ENCODE measurements around the gene HRH3. TPM values are rescaled to one million over a fixed set of nuclear protein-coding genes. Genes with fewer than 3 reads are reported as not detected.

HRH3 gene
- total RNA-seq, 1 experiment from 2014 or later, result 1.8 TPM

DNA sequence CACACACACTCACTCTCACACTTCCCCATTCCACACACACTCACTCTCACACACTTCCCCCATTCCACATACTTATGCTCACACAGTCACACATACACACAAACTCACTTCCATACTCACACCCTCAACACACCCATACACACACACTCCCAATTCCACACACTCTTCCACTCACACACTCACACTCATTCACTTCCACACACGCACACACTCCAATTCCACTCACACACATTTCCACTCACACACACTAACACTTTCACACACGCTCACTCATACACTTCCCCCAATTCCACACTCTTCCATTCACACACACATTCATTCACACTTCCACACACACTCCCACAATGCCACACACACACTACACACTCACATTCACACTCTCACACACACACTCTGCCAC lies 10.2 kb upstream of the HRH3 start:
- Mint-ChIP-seq H3K9me3 (peaks cover 0 to 3% of the 10 kb centered on the region in 2 experiments; a peak in 2 of 5 replicates), H3K27ac (no peak overlapping the region)
- no peaks in the 10 kb centered on the region for H3K79me2 ChIP-seq (ENCODE audit: insufficient read depth, low read length)

More for the DNA sequence above, 10.2 kb upstream of the HRH3 start:
- TF ChIP-seq CTCF (conservative IDR thresholded peaks at IDR 0.05), result no peak
- H3K9me3 ChIP-seq (ENCODE audit: control insufficient read depth, low read depth, low read length), result no peaks in the 10 kb centered on the region
- H3K79me1 ChIP-seq (ENCODE audit: insufficient read depth, low read depth, low read length, poor library complexity, severe bottlenecking), result no peaks in the 10 kb centered on the region
- Mint-ChIP-seq H3K36me3 (ENCODE audit: insufficient read depth in 1 of 3, low read depth in 3 of 3) (no peaks in the 10 kb centered on the region), H3K4me3 (no peak overlapping the region), H3K4me1 (peaks cover 2% of the 10 kb centered on the region in 2 experiments; a peak in 2 of 4 replicates), H3K27me3 (ENCODE audit: low read depth) (peaks cover 25% of the 10 kb centered on the region)
- no peak overlapping the region for H2AK5ac ChIP-seq (ENCODE audit: insufficient read length, low read length)
- H3K4me2 ChIP-seq (ENCODE audit: insufficient read depth, insufficient read length, low read length), result no peak overlapping the region
- H3K27ac ChIP-seq (ENCODE audit: insufficient read length, low read depth, low read length), result no peak overlapping the region
- H2BK5ac ChIP-seq (ENCODE audit: insufficient read length, low read length), result no peak overlapping the region
- no peak overlapping the region for H3K9ac ChIP-seq (ENCODE audit: extremely low read depth, insufficient read length, low read length)
- H3K56ac ChIP-seq (ENCODE audit: insufficient read length, low read depth, low read length), result no peak overlapping the region
- no peak overlapping the region for H4K8ac ChIP-seq (replicated peaks; ENCODE audit: insufficient read length, low read depth, low read length)
- no peak overlapping the region for H2BK15ac ChIP-seq (ENCODE audit: low read depth, low read length)
- no peaks in the 10 kb centered on the region; the same call in 1 of the 2 replicates for H3K4me1 ChIP-seq (ENCODE audit: insufficient read depth, low read length)
- H3K14ac ChIP-seq (ENCODE audit: insufficient read depth, low read length), result no peak overlapping the region
- no peak overlapping the region for H2BK12ac ChIP-seq (ENCODE audit: insufficient read length, low read depth, low read length)
- no peak overlapping the region for H2AFZ ChIP-seq (ENCODE audit: low read length)
- H2BK20ac ChIP-seq (ENCODE audit: low read depth, low read length, poor library complexity, severe bottlenecking), result no peak overlapping the region
- H4K91ac ChIP-seq (ENCODE audit: insufficient read length, low read depth, low read length), result no peak overlapping the region
- H3K23me2 ChIP-seq (ENCODE audit: insufficient read length, low read depth, low read length, poor library complexity, severe bottlenecking), result no peaks in the 10 kb centered on the region
- no peak for DNase-seq
- no peak overlapping the region for H3K18ac ChIP-seq (ENCODE audit: insufficient read length, low read depth, low read length)
- no peak overlapping the region for H4K5ac ChIP-seq (ENCODE audit: insufficient read length, low read depth, low read length)
- 100% methylated on average over 2 of the region's 2 CpGs for WGBS (ENCODE audit: extremely low coverage, insufficient read length, low lambda C conversion rate)
- H3K4ac ChIP-seq (ENCODE audit: low read depth, low read length), result no peak overlapping the region
- no peaks in the 10 kb centered on the region for H4K20me1 ChIP-seq (ENCODE audit: control insufficient read depth, insufficient read depth, insufficient read length)
- H3T11ph ChIP-seq (ENCODE audit: low read length), result no peak overlapping the region
- H3K23ac ChIP-seq (ENCODE audit: insufficient read length, low read depth, low read length), result no peak overlapping the region
- no peaks in the 10 kb centered on the region for H3K27me3 ChIP-seq (ENCODE audit: insufficient read depth, low read length)
- H2BK120ac ChIP-seq (ENCODE audit: low read depth, low read length, poor library complexity, severe bottlenecking), result no peak overlapping the region
